GM18511 (cell line): Measurements from ENCODE around the gene GPC6.
A peak's percentile ranks its signal among the peaks of the same experiment; 100 is the strongest.

Experiments
- ATAC-seq: cut with Tn5 transposase; IDR thresholded peaks from one replicate; pipeline ENCODE4 v1.9.1; 2021; ENCODE audit warnings: mild to moderate bottlenecking, moderate library complexity; ENCODE audit not compliant: unreplicated experiment

Gene GPC6

GRCh38 chr13:94305934-94306333 lies 1079.3 kb downstream of the GPC6 start:
- no peak for ATAC-seq

GRCh38 chr13:94308832-94309231 lies 1082.2 kb downstream of the GPC6 start:
- ATAC-seq, result no peak

- no peak for ATAC-seq
Observed at GRCh38 chr13:94309576-94309975, 1083.0 kb downstream of the GPC6 start.

- ATAC-seq, result no peak
Observed at GRCh38 chr13:94309997-94310855, 1083.6 kb downstream of the GPC6 start.

- no peak for ATAC-seq
Observed at GRCh38 chr13:94311893-94312292, 1085.3 kb downstream of the GPC6 start.

- peak; percentile 58 for ATAC-seq
Observed at GRCh38 chr13:94312511-94313216, 1086.1 kb downstream of the GPC6 start.

GRCh38 chr13:94313321-94313910 lies 1086.8 kb downstream of the GPC6 start:
- no peak for ATAC-seq

- no peak for ATAC-seq
Observed at GRCh38 chr13:94313926-94314325, 1087.3 kb downstream of the GPC6 start.

- ATAC-seq, result no peak
Observed at GRCh38 chr13:94315188-94315587, 1088.6 kb downstream of the GPC6 start.

- peak; percentile 54 for ATAC-seq
Observed at GRCh38 chr13:94317063-94317491, 1090.5 kb downstream of the GPC6 start.

- peak; percentile 71 for ATAC-seq
Observed at GRCh38 chr13:94318418-94318817, 1091.8 kb downstream of the GPC6 start.

GRCh38 chr13:94319501-94319900 lies 1092.9 kb downstream of the GPC6 start:
- ATAC-seq, result no peak

- no peak for ATAC-seq
Observed at GRCh38 chr13:94322925-94323763, 1096.5 kb downstream of the GPC6 start.

- peak; percentile 31 for ATAC-seq
Observed at GRCh38 chr13:94323764-94324758, 1097.5 kb downstream of the GPC6 start.

GRCh38 chr13:94324767-94325540 lies 1098.3 kb downstream of the GPC6 start:
- no peak for ATAC-seq

GRCh38 chr13:94325650-94326049 lies 1099.0 kb downstream of the GPC6 start:
- ATAC-seq, result no peak

GRCh38 chr13:94327318-94327717 lies 1100.7 kb downstream of the GPC6 start:
- ATAC-seq, result peak; percentile 97

GRCh38 chr13:94328381-94329041 lies 1101.9 kb downstream of the GPC6 start:
- no peak for ATAC-seq
